Measurements from ENCODE around the gene CPPED1.

CPPED1 gene

DNA sequence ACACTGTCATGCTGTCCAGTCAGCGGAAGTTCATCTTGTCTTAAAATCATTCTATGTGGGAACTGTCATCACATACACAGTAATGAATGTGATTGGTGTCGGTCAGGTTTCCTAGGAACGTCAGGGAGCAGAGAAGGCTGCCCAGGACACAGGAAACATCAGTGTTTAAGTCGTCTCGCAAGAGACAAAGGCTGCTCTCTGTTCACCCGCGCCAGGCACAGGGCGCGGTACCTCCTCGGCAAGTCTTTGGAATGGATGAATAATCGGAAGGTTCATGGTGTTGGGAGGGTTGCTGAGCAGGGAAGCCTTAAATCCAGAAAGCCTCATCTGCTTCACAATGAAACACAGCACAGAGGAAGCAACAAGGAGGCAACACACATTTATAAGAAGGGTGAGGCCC lies 148.2 kb downstream of the CPPED1 start:
- H3K4me3 ChIP-seq (replicated peaks; ENCODE audit: low read depth, low read length): no peak overlapping the region
- no peak for DNase-seq (ENCODE audit: extremely low read depth, low read depth)
- TF ChIP-seq, protein P1, sequence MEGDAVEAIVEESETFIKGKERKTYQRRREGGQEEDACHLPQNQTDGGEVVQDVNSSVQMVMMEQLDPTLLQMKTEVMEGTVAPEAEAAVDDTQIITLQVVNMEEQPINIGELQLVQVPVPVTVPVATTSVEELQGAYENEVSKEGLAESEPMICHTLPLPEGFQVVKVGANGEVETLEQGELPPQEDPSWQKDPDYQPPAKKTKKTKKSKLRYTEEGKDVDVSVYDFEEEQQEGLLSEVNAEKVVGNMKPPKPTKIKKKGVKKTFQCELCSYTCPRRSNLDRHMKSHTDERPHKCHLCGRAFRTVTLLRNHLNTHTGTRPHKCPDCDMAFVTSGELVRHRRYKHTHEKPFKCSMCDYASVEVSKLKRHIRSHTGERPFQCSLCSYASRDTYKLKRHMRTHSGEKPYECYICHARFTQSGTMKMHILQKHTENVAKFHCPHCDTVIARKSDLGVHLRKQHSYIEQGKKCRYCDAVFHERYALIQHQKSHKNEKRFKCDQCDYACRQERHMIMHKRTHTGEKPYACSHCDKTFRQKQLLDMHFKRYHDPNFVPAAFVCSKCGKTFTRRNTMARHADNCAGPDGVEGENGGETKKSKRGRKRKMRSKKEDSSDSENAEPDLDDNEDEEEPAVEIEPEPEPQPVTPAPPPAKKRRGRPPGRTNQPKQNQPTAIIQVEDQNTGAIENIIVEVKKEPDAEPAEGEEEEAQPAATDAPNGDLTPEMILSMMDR (IDR thresholded peaks at IDR 0.05; ENCODE audit: low read depth, low read length, missing control alignments): no peak

DNA sequence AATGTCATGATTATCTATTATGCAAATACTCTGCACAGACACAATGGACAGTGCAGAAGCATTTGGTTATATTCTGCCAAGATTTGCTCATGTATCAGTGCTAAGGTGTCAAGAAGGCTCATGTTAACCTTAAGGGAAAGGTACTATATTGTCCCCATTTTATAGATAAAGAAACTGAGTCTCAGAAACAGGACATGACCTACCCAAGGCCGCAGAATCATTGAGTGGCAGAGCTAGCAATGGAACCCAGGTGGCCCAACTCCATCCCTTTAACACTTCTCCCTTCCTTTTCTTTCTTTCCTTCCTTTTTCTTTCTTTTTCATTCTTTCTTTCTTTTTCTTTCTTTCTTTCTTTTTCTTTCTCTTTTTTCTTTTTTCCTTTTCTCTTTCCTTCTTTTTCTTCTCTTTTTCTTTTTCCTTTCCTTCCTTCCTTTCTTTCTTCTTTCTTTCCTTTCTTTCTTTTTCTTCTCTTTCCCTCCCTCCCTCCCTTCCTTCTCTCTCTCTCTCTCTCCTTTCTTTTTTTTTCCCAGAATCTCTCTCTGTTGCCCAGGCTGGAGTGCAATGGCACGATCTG lies 149.8 kb downstream of the CPPED1 start:
- TF ChIP-seq, protein P1 (IDR thresholded peaks at IDR 0.05; ENCODE audit: low read depth, low read length, missing control alignments): no peak
- no peak for DNase-seq (ENCODE audit: extremely low read depth, low read depth)
- H3K4me3 ChIP-seq (replicated peaks; ENCODE audit: low read depth, low read length): no peak overlapping the region

DNA sequence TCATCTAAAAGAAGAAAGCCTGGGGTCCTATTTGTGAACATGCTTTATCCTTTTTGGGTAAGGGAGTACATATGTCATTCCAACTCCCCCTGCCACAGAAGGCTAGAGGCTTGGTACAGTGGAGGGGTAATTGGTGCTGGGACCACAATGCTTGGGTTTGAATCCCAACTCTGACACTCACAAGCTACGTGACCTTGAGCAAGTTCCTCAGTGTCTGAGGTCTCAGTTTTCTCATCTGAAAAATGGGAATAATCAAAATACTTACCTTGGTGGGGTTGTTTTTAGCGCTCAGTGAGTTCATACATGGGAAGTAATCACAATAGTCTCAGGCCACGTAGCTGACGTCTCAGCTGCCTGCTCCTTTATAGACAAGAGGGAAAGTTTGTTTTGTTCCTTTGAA lies 150.8 kb downstream of the CPPED1 start:
- no peak overlapping the region for H3K4me3 ChIP-seq (replicated peaks; ENCODE audit: low read depth, low read length)
- DNase-seq (ENCODE audit: extremely low read depth, low read depth): no peak
- TF ChIP-seq, protein P1 (IDR thresholded peaks at IDR 0.05; ENCODE audit: low read depth, low read length, missing control alignments): no peak

DNA sequence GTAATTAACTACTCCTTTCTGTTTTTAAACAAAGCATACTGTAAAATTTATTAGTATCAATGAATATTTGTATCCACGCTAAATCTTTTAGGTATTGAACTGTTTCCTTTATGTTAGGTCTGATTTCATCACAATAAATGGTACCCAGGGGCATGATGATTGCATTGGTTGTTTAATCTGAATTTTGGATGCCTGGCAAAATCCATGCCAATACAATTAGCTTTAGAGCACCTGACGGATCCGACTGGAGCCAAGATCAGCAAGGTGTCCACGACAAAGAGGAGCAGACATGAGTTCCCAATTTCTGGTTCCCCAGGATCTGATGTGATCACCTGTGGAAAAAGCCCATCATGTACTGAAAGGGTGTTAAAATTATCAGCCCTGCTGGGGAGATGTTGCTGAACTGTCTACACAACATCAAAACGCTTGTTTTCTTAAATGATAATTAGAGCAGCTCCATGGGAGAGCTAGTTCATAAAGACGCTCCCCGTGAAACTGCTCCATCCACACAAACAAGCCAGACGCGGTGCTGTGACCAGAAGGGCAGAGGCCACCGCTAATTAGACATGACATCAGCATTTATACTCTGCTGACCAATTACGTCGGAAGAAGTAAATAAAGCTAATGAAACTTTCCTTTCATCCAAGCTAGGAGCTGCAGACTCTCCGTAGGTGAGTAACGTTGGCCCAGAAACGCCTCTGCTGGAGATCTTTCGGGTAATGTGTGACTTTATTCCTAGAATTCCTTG lies 151.7 kb downstream of the CPPED1 start:
- DNase-seq (ENCODE audit: extremely low read depth, low read depth): no peak

DNA sequence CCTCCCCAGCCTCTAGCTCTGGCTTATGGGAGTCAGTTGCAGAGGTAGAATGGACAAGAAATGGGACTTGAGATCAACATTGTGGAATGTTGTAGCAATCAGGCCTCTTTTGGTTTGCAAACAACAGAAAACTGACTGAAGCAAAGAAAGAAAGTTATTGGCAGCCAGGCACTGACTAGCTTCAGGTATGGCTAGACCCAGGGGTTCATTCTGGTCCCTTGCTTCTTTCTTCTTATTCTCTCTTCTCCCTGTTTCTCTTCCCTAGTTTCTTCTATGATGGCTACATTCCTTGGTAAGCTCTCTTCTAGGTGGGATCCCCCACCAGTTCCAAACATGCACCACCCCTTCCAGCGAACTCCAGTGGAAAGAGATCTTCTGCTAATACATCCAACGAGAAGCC lies 154.3 kb downstream of the CPPED1 start:
- H3K4me3 ChIP-seq (replicated peaks; ENCODE audit: low read depth, low read length): no peak overlapping the region
- TF ChIP-seq, protein P1 (IDR thresholded peaks at IDR 0.05; ENCODE audit: low read depth, low read length, missing control alignments): no peak
- DNase-seq (ENCODE audit: extremely low read depth, low read depth): no peak

More for the DNA sequence above, 151.7 kb downstream of the CPPED1 start:
- H3K4me3 ChIP-seq (replicated peaks; ENCODE audit: low read depth, low read length): no peak overlapping the region
- TF ChIP-seq, protein P1 (IDR thresholded peaks at IDR 0.05; ENCODE audit: low read depth, low read length, missing control alignments): no peak

DNA sequence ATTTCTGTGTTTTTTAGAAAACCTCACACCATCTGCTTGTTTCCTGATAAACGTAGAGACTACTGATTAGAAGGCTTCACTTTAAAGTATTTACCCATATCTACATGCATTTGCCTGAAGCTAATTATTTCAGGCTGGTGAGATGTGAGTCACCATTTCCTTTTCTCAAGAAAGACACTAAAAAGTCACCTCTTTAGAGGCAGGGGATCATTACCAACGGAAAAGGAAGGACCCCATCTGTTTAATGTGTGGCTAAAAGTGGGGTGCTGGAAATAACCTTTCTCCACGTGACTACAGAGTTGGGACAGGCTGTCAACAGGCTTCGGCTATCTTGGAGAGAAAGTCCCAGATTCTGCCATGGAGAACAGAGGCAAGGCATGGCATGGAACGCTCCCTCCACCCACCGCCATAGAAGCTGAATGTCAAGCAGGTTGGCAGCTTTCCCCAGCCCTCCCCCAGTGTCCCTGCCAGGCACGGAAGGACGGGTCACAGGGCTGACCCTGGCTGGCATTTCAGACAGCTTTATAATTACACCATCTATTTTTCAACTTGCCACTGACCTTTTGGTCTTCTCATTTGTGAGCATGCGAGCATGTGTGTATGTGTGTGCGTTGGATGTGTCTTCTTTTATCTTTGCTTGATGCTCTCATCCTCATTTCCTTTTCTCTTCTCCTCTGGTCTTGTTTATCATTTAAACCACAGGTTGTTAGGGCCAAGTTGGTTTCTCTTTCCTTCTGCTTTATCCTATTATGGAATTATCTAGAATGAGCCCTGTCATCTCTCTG lies 157.0 kb downstream of the CPPED1 start:
- no peak overlapping the region for H3K4me3 ChIP-seq (replicated peaks; ENCODE audit: low read depth, low read length)
- TF ChIP-seq, protein P1 (IDR thresholded peaks at IDR 0.05; ENCODE audit: low read depth, low read length, missing control alignments): no peak
- DNase-seq (ENCODE audit: extremely low read depth, low read depth): peak; percentile 33
